ENCODE measurements around the gene ADGRF4.

The ADGRF4 gene

GRCh38 chr6:47698342-47698787, at the start of gene ADGRF4:
Gene ADGRF4, plus strand, starts transcription at chr6:47698580. Its CDS starts 8,666 bp downstream, at chr6:47707246.
- DNase-seq = peak; percentile 43 to 56 (median 52)

DNA sequence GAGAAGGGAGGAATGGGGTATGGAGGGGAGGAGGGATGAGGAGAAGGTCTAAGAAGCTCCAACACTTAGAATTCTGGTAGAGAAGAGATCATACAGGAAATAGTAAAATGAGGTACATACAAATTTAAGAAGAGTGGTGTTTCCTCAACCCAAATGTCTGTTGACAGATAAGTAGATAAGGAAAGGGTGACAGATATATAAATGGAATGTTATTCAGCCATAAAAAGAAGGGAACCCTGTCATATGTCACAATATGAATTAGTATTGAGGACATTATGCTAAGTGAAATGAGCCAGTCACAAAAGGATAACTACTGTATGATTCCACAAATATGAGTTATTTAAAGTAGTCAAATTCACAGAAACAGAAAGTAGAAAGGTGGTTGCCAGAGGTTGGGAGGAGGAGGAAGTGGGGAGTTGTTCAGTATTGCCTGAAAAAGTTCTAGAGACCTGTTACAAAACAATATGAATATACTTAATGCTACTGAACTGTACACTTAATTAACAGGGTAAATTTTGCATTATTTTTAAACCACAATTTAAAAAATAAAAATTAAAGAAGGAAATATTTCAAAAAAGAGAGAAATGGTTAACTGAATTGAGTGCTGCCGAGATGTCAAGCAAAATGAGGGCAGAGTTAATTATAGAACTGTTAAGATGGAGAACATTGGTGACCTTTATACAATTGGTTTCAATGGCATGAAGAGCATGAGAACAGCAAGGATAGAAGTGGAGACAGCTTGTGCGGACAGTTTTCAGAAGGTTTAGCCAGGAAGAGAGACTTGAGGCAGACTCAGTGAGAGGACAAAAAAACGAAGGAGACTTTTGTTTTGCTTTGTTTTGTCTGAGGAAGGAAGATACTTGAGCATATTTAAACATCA, 47.6 kb upstream of the ADGRF4 start:
- DNase-seq = no peak

GRCh38 chr6:47651505-47651944, 46.9 kb upstream of the ADGRF4 start:
- DNase-seq = no peak

GRCh38 chr6:47653706-47654105, 44.7 kb upstream of the ADGRF4 start:
- no peak for DNase-seq

GRCh38 chr6:47654255-47654654, 44.1 kb upstream of the ADGRF4 start:
- DNase-seq = peak in 2 of 3 donors; percentile 9 to 18

DNA sequence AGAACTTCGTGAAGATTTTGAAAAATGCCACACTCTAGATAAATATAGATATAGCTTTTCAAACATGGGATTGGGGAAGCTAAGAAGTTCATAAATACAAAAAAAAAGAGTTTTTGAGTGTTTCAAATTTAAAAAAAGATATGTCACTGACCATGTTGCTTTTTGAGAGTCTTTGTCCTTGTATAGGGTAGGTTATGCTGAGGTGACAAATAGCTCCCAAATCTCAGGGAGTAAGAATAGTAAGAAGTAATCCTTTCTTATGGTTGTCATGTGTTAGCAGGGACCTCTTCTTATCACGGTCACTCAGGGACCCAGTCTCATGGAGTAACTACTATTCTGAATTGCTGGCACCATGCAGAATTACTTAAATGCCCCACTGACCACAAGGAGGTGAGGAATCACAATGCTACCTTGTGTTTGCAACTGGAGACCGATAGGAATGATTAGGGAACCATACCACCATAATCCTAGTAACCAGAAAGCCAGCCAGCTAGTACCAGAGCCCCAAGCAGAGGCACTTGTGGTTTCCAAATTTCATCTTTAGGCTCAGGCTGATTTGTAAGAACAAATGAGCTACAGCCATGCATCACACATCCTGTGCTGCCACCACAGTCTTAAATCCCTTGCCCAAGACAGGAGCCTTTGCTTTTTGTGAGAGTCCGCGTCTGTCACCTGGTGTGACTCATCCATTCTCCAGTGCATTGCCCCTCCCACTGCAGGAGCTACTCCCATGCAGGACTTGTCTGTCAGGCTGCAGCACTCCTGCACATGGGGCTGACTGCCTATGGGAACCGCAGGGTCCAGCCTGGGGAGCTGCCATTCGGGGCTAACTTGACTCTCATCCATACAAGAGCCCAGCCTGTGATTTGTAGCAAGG, 42.4 kb upstream of the ADGRF4 start:
- peak in 2 of 3 donors; percentile 19 to 28 for DNase-seq

DNA sequence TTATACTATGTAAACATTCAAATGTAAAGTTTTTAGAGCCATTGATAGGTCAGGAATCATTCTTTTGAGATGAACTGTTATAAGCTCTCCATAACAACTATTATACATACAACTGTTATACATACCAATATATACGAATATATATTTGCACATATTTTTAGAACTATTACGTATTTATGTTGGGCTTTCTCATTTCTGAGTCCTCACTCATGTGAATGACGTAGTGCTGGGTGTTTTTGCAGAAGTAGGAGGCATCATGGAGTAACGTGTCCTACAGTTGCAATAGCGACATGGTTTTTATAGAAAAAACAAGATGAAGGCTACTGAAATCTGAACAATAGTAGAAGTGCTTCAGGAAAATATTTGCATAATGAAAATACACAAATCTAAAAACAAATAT, 36.4 kb upstream of the ADGRF4 start:
- DNase-seq = no peak

DNA sequence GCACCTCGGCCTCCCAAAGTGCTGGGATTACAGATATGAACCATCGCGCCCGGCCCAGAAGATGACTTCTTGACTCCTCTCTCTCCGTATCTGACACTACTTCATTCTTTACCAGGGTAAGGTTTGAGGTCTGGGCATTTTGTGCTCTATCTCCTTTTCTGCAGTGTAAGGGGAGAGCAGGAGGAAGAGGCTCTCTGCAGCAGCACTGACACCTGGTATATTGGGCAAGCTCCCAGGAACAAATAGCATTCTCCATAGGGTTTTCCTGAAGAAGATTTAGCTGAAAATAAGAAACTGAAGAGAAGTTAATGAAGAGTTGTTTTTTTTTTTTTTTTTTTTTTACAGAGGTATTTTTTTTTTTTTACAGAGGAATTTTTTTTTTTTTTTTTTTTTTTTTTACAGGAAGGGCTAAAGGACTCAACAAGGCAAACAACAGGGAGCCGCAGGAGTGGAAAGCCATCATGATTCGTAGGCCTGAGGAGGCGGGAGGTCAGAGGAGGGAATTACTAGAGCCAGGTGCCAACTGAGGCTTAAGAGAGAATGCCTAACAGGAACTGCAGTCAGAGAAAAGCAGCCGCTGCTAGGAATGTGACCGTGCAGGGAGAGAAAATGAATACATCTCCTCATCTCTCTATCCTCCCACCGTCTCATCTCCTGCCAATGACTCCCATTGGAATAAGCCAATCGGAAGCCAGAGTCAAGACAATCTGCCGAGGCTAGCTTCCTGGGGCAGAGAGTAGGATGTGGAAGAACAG, 34.7 kb upstream of the ADGRF4 start:
- DNase-seq = no peak

GRCh38 chr6:47665112-47665511, 33.3 kb upstream of the ADGRF4 start:
- DNase-seq = no peak

- no peak for DNase-seq
Measured at GRCh38 chr6:47669684-47670513, 28.5 kb upstream of the ADGRF4 start.

GRCh38 chr6:47670851-47671250, 27.5 kb upstream of the ADGRF4 start:
- no peak for DNase-seq

- DNase-seq = no peak
Measured at GRCh38 chr6:47671777-47672176, 26.6 kb upstream of the ADGRF4 start.

- DNase-seq = no peak
Measured at GRCh38 chr6:47672816-47673215, 25.6 kb upstream of the ADGRF4 start.

GRCh38 chr6:47674673-47675072, 23.7 kb upstream of the ADGRF4 start:
- no peak for DNase-seq

GRCh38 chr6:47677381-47678100, 20.8 kb upstream of the ADGRF4 start:
- no peak for DNase-seq

DNA sequence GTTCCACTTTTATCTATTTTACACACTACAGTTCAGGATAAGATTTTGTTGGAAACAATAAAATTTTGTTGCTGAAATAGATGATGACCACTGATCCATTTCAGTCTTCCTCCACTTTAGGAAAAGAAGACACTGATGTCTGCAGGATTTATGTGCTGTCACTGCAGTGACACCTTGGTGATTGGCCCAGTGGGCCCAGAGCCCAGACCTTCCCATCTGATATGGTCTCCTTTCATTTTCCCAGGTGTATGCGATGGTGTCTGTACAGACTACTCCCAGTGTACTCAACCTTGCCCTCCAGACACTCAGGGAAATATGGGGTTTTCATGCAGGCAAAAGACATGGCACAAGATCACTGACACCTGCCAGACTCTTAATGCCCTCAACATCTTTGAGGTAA, 19.6 kb upstream of the ADGRF4 start:
- DNase-seq = no peak

DNA sequence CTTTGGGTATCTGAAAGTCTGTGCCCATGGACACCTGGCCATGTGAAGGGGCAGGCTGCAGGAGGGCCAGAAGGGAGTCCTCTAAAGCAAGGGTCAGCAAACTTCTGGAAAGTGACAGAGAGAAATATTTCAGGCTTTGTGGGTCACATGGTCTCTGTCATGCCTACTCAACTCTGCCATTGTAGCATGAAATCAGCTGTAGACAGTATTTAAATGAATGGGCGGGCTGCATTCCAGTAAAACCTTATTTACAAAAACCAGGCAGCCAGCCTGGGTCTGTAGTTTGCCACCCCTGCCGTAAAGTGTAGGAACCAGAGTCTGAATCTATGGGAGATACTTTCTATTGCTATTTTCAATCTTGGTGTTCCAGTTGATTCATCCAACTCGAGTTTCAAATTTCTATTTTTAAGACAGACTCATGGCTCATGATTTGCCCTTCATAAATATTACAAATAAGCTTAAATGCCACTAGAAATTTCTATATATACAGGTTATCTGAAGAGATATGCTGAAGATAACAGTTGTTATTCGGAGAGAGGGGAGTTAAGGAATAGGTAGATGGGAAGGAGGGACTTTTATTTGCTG, 19.0 kb upstream of the ADGRF4 start:
- no peak for DNase-seq

GRCh38 chr6:47680051-47680450, 18.3 kb upstream of the ADGRF4 start:
- DNase-seq = no peak

DNA sequence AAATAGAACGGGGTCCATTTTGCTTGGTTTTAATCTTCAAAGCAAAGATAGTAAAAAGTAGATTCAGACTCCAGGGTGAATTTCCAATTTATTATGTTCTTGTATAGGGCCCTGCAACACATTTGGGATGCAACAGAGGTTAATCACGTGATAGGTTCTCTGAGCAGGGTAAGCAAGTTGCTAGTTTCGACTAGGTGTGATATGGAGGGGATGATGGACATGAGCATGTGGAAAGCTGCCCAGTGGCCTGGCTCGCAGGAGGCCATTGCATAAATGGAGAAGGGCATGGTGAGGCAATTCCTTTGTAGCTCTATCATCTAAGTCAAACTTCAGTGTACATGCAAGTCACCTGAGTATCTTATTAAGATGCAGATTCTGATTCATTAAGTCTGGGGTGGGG, 17.7 kb upstream of the ADGRF4 start:
- no peak for DNase-seq

DNA sequence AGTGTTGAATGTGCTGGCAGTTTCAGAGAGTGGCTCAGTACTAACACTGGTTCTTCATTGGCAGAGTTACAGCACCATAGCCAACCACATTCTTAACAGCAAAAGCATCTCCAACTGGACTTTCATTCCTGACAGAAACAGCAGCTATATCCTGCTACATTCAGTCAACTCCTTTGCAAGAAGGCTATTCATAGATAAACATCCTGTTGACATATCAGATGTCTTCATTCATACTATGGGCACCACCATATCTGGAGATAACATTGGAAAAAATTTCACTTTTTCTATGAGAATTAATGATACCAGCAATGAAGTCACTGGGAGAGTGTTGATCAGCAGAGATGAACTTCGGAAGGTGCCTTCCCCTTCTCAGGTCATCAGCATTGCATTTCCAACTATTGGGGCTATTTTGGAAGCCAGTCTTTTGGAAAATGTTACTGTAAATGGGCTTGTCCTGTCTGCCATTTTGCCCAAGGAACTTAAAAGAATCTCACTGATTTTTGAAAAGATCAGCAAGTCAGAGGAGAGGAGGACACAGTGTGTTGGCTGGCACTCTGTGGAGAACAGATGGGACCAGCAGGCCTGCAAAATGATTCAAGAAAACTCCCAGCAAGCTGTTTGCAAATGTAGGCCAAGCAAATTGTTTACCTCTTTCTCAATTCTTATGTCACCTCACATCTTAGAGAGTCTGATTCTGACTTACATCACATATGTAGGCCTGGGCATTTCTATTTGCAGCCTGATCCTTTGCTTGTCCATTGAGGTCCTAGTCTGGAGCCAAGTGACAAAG, 17.0 kb upstream of the ADGRF4 start:
- DNase-seq = no peak
